SJSA1 (cell line): ENCODE data around the gene NTM. TPM values are rescaled to one million over a fixed set of nuclear protein-coding genes. Genes with fewer than 3 reads are reported as not detected.

Source experiments
- DNase-seq, 2 experiments: peaks; one replicate each; pipeline ENCODE4 v3.0.0-alpha.2; 2015 to 2020; ENCODE audit warnings: low spot score in 2 of 2, low read depth in 1 of 2
- H3K27ac ChIP-seq: fragments of 250-450 bp; sonication (Bioruptor Pico); 2 replicates; pipeline ENCODE4 v1.5.1; 2020; ENCODE audit warnings: mild to moderate bottlenecking, moderate library complexity
- H3K27me3 ChIP-seq: fragments of 250-450 bp; sonication (Bioruptor Pico); replicated peaks from 2 replicates; pipeline ENCODE4 v1.5.1; 2020; ENCODE audit warnings: mild to moderate bottlenecking, moderate library complexity
- H3K36me3 ChIP-seq: fragments of 250-450 bp; sonication (Bioruptor Pico); 2 replicates; pipeline ENCODE4 v1.5.1; 2020; ENCODE audit warnings: mild to moderate bottlenecking
- H3K4me1 ChIP-seq: fragments of 250-450 bp; sonication (Bioruptor Pico); replicated peaks from 2 replicates; pipeline ENCODE4 v1.6.1; 2021; ENCODE audit warnings: mild to moderate bottlenecking
- H3K4me3 ChIP-seq: fragments of 250-450 bp; sonication (Bioruptor Pico); 2 replicates; pipeline ENCODE4 v1.5.1; 2020; ENCODE audit warnings: mild to moderate bottlenecking
- H3K9me3 ChIP-seq: fragments of 250-450 bp; sonication (Bioruptor Pico); replicated peaks from 2 replicates; pipeline ENCODE4 v1.5.1; 2020; ENCODE audit warnings: mild to moderate bottlenecking
- total RNA-seq: library from RNA; depleted of rRNA; stranded (reverse); fragments of >200 nt; shearing (Covaris generic); gene quantifications from 2 replicates; pipeline ENCODE4 v1.2.3, GENCODE V29; 2014

The NTM gene
- total RNA-seq, 1 experiment from 2014 or later = 0.34 TPM

DNA sequence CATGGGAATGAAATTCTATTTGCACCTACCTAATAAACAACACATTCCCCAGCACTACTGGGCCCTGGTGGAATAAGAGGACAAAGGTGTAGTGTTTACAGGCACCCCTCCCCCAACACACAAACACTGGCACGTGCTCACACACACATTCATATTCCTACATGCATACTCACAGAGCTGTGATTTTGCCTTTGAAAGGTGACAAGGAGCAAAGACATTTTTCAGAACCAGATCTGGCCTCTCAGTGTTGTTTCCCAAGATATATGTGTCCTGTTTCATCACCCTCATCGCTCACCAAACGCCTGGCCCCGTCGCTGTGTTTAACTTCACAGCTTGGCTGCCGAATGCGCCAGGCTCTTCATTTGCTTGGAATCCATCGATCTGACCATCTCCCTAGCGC is 292.6 kb downstream of the NTM start:
- DNase-seq = no peak
- H3K27ac ChIP-seq = no peak overlapping the region
- H3K27me3 ChIP-seq = no peaks in the 10 kb centered on the region
- H3K4me1 ChIP-seq = no peaks in the 10 kb centered on the region
- no peak overlapping the region for H3K4me3 ChIP-seq
- no peaks in the 10 kb centered on the region for H3K9me3 ChIP-seq
- no peaks in the 10 kb centered on the region for H3K36me3 ChIP-seq

DNA sequence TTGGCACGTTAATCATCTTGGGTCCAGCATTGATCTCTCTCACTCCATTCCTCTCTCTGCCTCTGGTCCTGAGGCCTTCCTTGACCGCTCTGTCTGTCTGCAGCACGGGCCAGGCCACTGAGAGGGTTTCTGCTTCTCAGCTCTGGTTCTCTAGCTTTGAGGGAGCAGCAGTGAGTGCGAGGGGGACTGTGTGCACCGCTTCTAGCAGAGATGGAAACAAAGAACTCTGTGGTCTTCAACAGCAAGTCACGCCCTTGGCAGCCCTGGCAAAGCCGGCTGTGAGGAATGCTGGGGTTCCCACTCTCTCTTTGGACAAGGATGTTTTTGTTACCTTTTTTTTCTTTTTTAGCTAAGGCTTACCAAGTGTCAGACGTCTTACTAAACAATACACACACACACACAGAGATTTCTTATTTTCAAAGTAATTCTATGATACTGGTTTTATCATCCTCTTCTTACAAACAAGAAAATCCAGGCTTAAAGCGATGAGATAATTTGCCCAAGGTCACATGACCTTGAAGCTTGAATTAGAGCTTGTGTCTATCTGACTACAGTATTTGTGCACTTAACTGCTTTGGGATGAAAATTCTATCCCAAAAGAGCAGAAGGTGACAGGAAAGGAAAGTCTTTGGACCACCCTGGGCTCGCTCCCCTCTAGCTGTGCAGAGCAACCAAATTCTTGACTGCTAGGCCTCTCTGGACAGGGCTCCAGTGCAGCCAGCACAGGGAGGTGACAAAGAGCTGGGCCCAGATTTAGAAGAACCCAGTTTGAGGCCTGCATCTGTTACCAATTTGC is 293.2 kb downstream of the NTM start:
- H3K27ac ChIP-seq = no peak overlapping the region
- H3K36me3 ChIP-seq = no peaks in the 10 kb centered on the region
- H3K9me3 ChIP-seq = no peaks in the 10 kb centered on the region
- H3K27me3 ChIP-seq = no peaks in the 10 kb centered on the region
- no peaks in the 10 kb centered on the region for H3K4me1 ChIP-seq
- H3K4me3 ChIP-seq = no peak overlapping the region
- DNase-seq = no peak

DNA sequence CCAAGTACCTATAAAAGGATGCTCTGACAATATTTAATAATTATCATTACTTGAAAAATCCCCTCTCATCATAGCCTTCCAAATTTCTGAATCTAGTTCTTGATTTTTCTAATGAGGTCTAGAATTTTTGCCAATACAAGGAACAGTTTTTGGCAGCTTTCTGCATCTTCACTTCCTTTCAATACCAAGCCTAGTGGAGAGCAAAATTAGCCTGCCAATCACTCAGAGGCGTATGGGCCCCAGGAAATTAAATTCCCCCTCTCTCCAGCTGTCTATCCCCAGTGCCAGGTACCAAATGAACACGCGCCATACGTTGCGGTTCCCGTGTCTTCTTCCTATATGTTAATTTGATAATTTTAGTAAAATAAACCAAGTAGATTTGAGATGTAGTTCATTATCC is 293.9 kb downstream of the NTM start:
- H3K4me3 ChIP-seq = no peak overlapping the region

DNA sequence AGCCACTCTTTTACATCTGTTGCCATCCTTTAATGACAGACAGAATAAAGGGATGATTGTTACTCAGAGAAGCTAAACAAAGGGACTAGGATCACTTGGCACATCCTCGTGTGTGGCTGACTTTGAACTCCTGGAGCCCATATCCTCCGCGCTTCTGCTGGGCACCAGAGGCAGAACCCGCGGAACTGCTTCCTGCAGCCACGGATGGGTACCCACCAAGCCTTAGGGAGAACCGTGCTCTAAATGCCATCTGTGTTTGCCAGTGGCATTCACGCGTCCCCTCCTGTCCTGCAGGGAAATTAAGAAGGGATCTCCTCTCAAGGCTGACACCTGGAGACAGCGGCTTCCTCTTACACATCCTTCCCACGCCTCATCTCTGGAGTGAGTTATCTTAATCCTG is 294.4 kb downstream of the NTM start:
- Histone ChIP-seq H3K4me1 (no peaks in the 10 kb centered on the region), H3K4me3 (no peak overlapping the region), H3K27ac (no peak overlapping the region), H3K27me3 (no peaks in the 10 kb centered on the region), H3K9me3 (no peaks in the 10 kb centered on the region), H3K36me3 (no peaks in the 10 kb centered on the region)
- DNase-seq = no peak

More for the DNA sequence above, 293.9 kb downstream of the NTM start:
- H3K4me1 ChIP-seq = no peaks in the 10 kb centered on the region
- no peak overlapping the region for H3K27ac ChIP-seq
- no peaks in the 10 kb centered on the region for H3K36me3 ChIP-seq
- no peaks in the 10 kb centered on the region for H3K9me3 ChIP-seq
- H3K27me3 ChIP-seq = no peaks in the 10 kb centered on the region
- no peak for DNase-seq

DNA sequence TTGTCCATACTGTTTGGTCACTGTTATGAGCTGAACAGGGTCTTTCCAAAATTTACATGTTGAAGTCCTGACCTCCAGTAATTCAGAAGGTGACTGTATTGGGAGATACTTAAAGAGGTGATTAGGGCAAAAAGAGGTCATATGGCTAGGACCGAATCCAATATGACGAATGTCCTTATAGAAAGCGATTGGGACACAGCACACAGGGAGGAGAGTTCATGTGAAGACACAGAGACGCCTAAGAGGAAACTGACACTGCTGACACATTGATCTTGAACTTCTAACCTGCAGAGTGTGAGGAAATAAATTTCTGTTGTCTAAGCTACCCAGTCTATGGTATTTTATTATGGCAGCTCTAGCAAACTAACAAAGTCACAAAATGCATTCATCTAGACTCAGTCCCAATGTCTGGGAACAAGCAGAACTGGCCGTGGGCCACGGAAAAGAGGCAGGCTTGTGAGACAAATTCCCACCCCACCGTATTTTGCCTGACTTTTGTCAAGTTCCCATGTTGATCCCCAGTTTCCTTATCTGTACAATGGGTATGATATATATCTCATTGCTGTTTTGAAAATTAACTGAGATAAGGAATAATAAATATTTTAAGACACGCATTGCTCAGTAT is 295.0 kb downstream of the NTM start:
- H3K9me3 ChIP-seq = no peaks in the 10 kb centered on the region
- no peaks in the 10 kb centered on the region for H3K4me1 ChIP-seq
- no peak for DNase-seq
- H3K27ac ChIP-seq = no peak overlapping the region
- no peaks in the 10 kb centered on the region for H3K27me3 ChIP-seq
- no peak overlapping the region for H3K4me3 ChIP-seq
- no peaks in the 10 kb centered on the region for H3K36me3 ChIP-seq

DNA sequence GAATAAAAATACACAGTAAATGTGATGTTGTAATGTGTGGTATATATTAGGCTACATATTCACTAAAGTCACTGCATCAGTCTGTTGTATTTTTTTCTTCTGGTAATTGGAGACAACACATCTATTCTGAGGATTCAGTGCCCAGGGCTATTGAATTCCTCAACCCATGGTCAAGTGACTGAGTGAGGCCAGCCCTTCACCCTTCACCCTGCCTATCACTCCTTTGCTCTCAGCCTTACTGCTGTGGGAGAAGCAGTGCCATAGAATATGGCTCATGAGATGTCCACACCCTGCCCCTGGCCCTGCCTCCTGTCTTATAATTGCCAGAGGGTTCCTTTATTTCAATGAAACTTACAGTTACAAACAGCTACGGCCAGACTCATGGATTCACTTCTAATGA is 295.6 kb downstream of the NTM start:
- Histone ChIP-seq H3K27me3 (no peaks in the 10 kb centered on the region), H3K9me3 (no peaks in the 10 kb centered on the region), H3K27ac (no peak overlapping the region), H3K4me3 (no peak overlapping the region), H3K36me3 (no peaks in the 10 kb centered on the region), H3K4me1 (no peaks in the 10 kb centered on the region)
- DNase-seq = no peak

DNA sequence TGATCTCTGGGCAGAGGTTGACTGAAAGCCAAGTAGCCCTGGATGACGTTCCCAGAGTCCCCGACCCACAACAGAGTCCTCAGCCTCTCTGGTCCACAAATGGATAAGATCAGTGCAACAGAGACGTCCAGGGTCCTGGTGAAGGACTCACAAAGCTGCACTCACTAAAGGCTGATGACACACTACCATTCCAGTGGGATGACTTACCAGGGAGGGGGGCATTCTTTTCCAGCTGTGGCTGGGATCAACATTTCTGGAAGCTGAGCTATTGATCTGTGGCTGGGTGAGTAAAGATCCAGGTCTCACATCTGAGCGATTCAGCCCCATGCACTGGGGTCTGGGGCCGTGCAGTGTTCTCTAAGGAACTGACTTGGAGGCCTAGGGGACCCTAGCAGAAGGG is 296.2 kb downstream of the NTM start:
- Histone ChIP-seq H3K4me1 (no peaks in the 10 kb centered on the region), H3K4me3 (no peak overlapping the region), H3K9me3 (no peaks in the 10 kb centered on the region), H3K27me3 (no peaks in the 10 kb centered on the region), H3K27ac (no peak overlapping the region), H3K36me3 (no peaks in the 10 kb centered on the region)
- DNase-seq = no peak

DNA sequence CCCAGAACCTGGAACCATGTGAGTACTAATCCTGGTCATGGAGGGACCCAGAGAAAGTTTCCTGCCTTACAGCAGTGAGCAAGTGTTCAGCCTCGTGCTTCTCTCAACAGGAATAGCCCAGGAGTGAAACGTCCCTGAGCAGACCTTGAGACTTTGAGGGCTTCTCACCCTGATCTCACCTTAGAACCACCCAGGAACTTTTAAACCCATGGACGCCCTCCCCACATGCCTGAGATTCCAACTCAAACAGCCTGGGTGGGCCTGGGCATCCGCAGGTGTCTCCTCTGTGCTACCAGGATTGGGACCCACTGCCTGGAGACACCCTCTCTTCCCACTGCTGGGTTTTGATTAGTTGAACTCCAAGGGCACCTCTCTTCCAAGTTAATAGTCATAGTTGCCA is 297.2 kb downstream of the NTM start:
- Histone ChIP-seq H3K9me3 (no peaks in the 10 kb centered on the region), H3K27me3 (no peaks in the 10 kb centered on the region), H3K27ac (no peak overlapping the region), H3K4me3 (no peak overlapping the region), H3K36me3 (no peaks in the 10 kb centered on the region), H3K4me1 (no peaks in the 10 kb centered on the region)
- DNase-seq = no peak

DNA sequence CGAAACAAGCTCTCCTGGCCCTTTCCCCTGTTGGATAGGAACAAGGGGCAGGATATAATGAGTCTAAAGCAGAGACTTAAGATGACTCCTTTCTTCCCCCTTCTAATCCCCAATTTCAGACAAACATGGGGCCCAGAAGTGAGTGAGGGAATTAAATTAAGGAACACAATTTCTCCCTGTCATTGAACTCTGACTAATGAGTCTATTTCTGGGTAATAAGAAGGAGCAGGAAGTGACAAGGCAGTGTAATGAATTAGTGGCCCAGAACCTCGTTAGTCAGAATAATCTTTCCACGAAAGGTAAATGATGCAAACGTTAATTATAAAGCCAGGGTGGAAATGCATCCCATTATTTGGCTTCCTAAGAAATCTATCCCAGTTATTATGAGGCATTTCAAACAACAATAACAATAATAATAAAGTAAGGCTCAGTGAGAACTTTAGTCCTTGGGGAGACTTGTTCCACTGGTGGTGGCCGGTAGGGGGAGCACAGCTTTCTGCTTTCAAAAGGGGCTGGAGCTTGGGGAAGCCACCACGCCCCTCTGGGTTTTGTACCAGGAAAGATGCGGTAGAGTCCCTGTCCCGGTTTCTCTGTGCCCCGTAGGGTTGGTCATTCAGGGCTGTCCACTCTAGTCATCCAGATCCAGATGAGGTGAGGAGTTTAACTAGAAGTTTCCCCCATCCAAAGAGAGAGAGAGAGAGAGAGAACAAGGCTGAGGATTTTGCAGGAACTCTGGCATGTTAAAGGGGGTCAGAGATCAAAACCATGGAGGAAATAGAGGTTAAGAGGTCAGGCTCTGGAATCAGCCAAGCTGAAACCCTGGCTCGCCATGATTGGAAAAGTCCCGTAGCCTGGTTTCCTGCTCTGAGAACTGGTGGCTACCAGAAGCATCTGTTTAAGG is 298.3 kb downstream of the NTM start:
- Histone ChIP-seq H3K27me3 (no peaks in the 10 kb centered on the region), H3K9me3 (no peaks in the 10 kb centered on the region), H3K4me3 (no peak overlapping the region), H3K27ac (no peak overlapping the region), H3K36me3 (no peaks in the 10 kb centered on the region), H3K4me1 (no peaks in the 10 kb centered on the region)
- DNase-seq = peak; percentile 5 to 43

DNA sequence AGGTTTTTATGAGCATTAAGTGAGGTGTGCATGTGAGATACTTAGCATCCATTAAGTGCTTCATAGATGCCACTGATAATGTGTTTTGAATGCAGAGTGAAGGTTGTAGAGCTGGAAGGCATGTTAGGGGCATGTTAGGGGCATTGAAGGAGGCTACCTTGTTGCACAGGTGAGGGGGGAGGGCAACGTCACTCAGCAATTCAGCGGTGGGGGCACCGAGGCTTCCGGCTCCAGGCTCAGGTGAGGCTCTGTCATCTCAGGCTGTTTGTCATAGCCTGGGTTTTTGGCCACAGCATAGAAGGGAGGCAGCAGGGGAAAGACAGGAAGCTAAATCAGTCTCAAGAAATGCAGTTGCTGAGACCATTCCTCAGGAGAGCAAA is 299.0 kb downstream of the NTM start:
- Histone ChIP-seq H3K9me3 (no peaks in the 10 kb centered on the region), H3K27me3 (no peaks in the 10 kb centered on the region), H3K27ac (no peak overlapping the region), H3K36me3 (no peaks in the 10 kb centered on the region), H3K4me3 (no peak overlapping the region), H3K4me1 (no peaks in the 10 kb centered on the region)
- DNase-seq = no peak

DNA sequence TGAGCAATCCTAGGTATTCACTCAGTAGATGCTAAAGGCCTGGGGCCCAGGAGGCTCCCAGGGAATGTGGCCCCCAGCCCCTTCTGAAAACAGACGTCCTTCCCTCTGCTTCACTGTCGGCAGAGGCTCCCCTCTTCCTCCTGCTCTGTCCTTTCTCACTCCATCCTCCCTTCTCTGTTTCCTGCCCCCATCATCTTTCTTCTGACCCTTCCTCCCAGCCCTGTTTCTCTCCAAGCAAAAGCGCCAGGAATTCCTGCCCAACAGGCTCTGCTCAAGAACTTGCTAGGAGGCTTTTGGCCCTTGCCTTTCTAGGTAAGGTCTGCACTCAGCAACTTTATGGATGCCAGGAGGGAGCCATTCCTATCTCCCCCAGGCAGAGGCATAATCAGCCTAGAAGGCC is 300.5 kb downstream of the NTM start:
- DNase-seq = no peak
- no peaks in the 10 kb centered on the region for H3K36me3 ChIP-seq
- H3K4me1 ChIP-seq = no peaks in the 10 kb centered on the region
- no peaks in the 10 kb centered on the region for H3K9me3 ChIP-seq
- no peak overlapping the region for H3K27ac ChIP-seq
- no peak overlapping the region for H3K4me3 ChIP-seq
- no peaks in the 10 kb centered on the region for H3K27me3 ChIP-seq

DNA sequence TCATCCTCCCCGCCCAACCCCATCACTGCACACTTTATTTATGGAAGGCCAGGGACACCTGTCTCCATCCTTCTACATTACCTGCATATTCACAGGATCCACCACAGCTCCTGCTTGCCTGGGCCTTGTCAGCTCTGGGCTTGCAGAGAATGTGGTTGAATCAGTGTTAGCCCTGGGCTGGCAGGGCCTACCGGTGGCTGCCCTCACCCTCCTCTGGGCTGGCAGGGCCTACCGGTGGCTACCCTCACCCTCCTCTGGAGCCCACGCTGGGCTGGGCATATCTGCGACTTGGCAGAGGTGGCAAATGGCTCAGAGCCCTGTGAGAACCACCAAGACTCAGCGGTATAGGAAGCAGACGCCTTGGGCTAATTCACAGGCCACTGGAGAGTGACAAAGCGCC is 300.9 kb downstream of the NTM start:
- no peaks in the 10 kb centered on the region for H3K9me3 ChIP-seq
- DNase-seq = no peak
- H3K27ac ChIP-seq = no peak overlapping the region
- no peaks in the 10 kb centered on the region for H3K27me3 ChIP-seq
- H3K36me3 ChIP-seq = no peaks in the 10 kb centered on the region
- H3K4me3 ChIP-seq = no peak overlapping the region
- H3K4me1 ChIP-seq = no peaks in the 10 kb centered on the region

DNA sequence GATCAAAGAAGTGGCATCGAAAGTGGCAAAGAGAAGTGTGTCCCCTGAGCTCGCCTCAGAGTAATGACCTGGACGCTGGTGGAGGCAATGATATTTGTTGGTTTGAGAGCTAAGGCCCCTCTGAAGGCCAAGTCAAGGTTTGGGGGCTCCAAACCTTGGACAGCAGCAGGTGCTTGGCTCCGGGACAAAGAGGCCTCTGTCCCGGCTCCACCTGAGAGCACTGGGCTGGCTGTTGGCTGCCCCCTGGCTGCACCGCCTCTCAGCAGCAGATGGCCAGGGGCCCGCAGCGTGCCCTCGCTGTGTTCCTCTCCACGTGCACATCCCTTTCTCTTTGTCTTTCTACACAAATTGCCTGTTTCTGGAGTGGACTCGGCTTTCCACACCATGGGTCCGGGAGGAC is 301.3 kb downstream of the NTM start:
- H3K27me3 ChIP-seq = no peaks in the 10 kb centered on the region
- H3K27ac ChIP-seq = no peak overlapping the region
- H3K9me3 ChIP-seq = no peaks in the 10 kb centered on the region
- no peak for DNase-seq
- H3K4me1 ChIP-seq = no peaks in the 10 kb centered on the region
- no peak overlapping the region for H3K4me3 ChIP-seq
- no peaks in the 10 kb centered on the region for H3K36me3 ChIP-seq

DNA sequence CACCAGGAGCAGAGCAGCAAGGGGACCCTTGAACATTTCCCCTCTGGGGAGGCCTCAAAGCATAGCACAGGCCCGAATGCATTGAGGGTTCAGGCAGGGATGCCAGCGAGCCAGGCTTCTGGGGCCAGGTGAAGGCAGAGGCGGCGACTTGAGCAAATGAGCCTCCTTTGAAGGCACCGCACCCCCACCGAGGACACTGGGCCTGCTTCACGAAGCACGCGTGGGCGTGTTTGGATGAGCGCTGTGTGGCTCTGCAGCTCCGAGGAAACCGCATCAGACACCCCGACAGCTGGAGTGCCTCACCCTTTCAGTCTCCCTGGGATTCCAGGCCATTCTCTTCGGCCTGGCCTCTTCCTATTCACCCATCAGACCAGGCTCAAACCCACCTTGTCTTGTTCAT is 301.8 kb downstream of the NTM start:
- H3K27ac ChIP-seq = no peak overlapping the region
- no peak overlapping the region for H3K4me3 ChIP-seq
- no peaks in the 10 kb centered on the region for H3K9me3 ChIP-seq
- no peaks in the 10 kb centered on the region for H3K27me3 ChIP-seq
- H3K4me1 ChIP-seq = no peaks in the 10 kb centered on the region
- no peaks in the 10 kb centered on the region for H3K36me3 ChIP-seq
- no peak for DNase-seq
